CD4-positive, alpha-beta T cell (primary cell): ENCODE results near the gene IQCE. TPM values are rescaled to one million over a fixed set of nuclear protein-coding genes. Genes with fewer than 3 reads are reported as not detected.

Source experiments
- ATAC-seq: fragments of 200-7000 bp; cut with Tn5 transposase; one replicate; pipeline ENCODE4 v1.10.0; 2022; ENCODE audit warnings: mild to moderate bottlenecking; ENCODE audit not compliant: poor library complexity
- CTCF ChIA-PET: fragments of 350-600 bp; sonication (Branson Sonifier 250); formaldehyde crosslinking; loops from one replicate; lab custom pipeline; 2021; ENCODE audit warnings: antibody characterized with exemption, inconsistent platforms; lab: Charles Lee
- POLR2A ChIA-PET: fragments of 350-600 bp; sonication (Branson Sonifier 250); formaldehyde crosslinking; loops from one replicate; lab custom pipeline; 2021; ENCODE audit warnings: antibody characterized with exemption, inconsistent platforms; lab: Charles Lee
- DNase-seq, 14 experiments: peaks; one replicate each; pipeline ENCODE4 v3.0.0-alpha.2; 2013 to 2020; ENCODE audit warnings: mixed read lengths in 2 of 14
- H3K27ac ChIP-seq, 2 donors: one replicate each; pipeline versions ENCODE4 v1.5.1 to v1.7.0; 2013; ENCODE audit warnings: low read length in 2 of 2, low read depth in 1 of 2, mild to moderate bottlenecking in 1 of 2
- H3K27me3 ChIP-seq, 2 experiments: 1 replicate in 1 of 2; 2 replicates in 1 of 2; pipeline versions ENCODE4 v1.6.1 to v1.7.0; 2013; ENCODE audit warnings: low read length in 2 of 2, control low read depth in 1 of 2, mild to moderate bottlenecking in 1 of 2, moderate library complexity in 1 of 2; ENCODE audit not compliant: insufficient read depth in 2 of 2, control insufficient read depth in 1 of 2
- H3K36me3 ChIP-seq: one replicate; pipeline ENCODE4 v1.6.1; 2013; ENCODE audit warnings: low read length, control low read depth; ENCODE audit not compliant: insufficient read depth
- H3K4me1 ChIP-seq: one replicate; pipeline ENCODE4 v1.6.1; 2013; ENCODE audit warnings: low read length, control low read depth; ENCODE audit not compliant: insufficient read depth
- H3K4me3 ChIP-seq: one replicate; pipeline ENCODE4 v1.5.1; 2013; ENCODE audit warnings: mild to moderate bottlenecking, low read length, moderate library complexity
- H3K9me3 ChIP-seq, 2 experiments: 1 replicate in 1 of 2; 2 replicates in 1 of 2; pipeline versions ENCODE4 v1.6.1 to v1.7.0; 2013; ENCODE audit warnings: low read length in 2 of 2, mild to moderate bottlenecking in 2 of 2, control low read depth in 1 of 2, moderate library complexity in 1 of 2; ENCODE audit not compliant: control insufficient read depth in 1 of 2, insufficient read depth in 1 of 2
- H3K27ac Mint-ChIP-seq: one replicate; pipeline ENCODE4 v1.8.0; 2020; ENCODE audit warnings: mixed read lengths
- H3K27me3 Mint-ChIP-seq: one replicate; pipeline ENCODE4 v1.8.0; 2021; ENCODE audit warnings: mixed read lengths
- H3K36me3 Mint-ChIP-seq: one replicate; pipeline ENCODE4 v1.8.0; 2021; ENCODE audit warnings: low read depth, mixed read lengths
- H3K4me1 Mint-ChIP-seq: one replicate; pipeline ENCODE4 v1.8.0; 2021; ENCODE audit warnings: low read depth, mixed read lengths
- H3K4me3 Mint-ChIP-seq: one replicate; pipeline ENCODE4 v1.8.0; 2020; ENCODE audit warnings: mild to moderate bottlenecking, mixed read lengths
- H3K9me3 Mint-ChIP-seq: one replicate; pipeline ENCODE4 v1.8.0; 2020; ENCODE audit warnings: mixed read lengths
- CTCF ChIP-seq: fragments of 200-600 bp; IDR thresholded peaks from one replicate; pipeline ENCODE4 v1.8.0; 2022; ENCODE audit warnings: antibody characterized with exemption, mild to moderate bottlenecking
- intact Hi-C, 2 experiments: fragments of 100-400 bp; cut with DNase I in 1 of 2; cut with micrococcal nuclease in 1 of 2; formaldehyde crosslinking; loops; one replicate each; pipeline versions ENCODE4 v1.15.1 to v1.9.0; 2023 to 2025; cut with DNase I, micrococcal nuclease
- total RNA-seq, 174 experiments: library from RNA in 2 of 174; stranded (reverse) in 2 of 174; gene quantifications; one replicate each; pipeline ENCODE4 v1.2.3 and lab custom pipeline; 2021 to 2026

IQCE gene
- total RNA-seq, 2 experiments from 2014 or later: 4.3 to 5.6 TPM

DNA sequence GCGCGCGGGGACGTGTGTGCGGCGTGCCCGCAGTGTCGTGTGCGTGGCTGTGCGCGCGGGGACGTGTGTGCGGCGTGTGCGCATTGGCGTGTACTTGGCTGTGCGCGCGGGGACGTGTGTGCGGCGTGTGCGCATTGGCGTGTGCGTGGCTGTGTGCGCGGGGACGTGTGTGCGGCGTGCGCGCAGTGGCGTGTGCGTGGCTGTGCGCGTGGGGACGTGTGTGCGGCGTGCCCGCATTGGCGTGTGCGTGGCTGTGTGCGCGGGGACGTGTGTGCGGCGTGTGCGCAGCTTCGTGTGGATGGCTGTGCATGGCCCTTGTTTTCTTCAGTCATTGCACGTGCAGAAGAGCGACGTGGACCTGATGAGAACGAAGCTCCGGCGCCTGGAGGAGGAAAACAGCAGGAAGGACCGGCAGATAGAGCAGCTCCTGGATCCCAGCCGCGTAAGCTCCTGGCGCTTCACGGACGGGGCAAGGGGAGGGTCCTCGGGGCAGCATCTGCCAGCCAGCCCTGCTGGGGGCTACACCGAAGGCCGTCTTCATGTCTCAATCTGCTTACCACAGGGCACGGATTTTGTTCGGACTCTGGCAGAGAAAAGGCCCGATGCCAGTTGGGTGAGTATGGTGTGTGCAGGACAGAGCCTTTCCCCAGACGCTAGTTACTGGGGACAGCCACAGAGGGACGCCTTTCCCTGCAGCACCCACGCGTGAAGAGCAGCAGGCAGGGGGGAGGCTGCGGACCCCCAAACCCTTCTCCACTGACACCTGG lies 19.3 kb downstream of the IQCE start:
- H3K4me3 ChIP-seq: no peak overlapping the region
- H3K4me3 Mint-ChIP-seq: no peak overlapping the region
- H3K9me3 ChIP-seq: no peaks in the 10 kb centered on the region
- H3K36me3 ChIP-seq: peaks cover 6% of the 10 kb centered on the region
- DNase-seq: no peak
- H3K4me1 ChIP-seq: no peaks in the 10 kb centered on the region
- no peaks in the 10 kb centered on the region for H3K27me3 Mint-ChIP-seq
- no peaks in the 10 kb centered on the region for H3K4me1 Mint-ChIP-seq
- ChIA-PET POLR2A (no interaction called here), CTCF (no interaction called here)
- peaks cover 23% of the 10 kb centered on the region for H3K36me3 Mint-ChIP-seq
- TF ChIP-seq CTCF: no peak
- intact Hi-C loops: no loop called here
- H3K27ac Mint-ChIP-seq: no peak overlapping the region
- no peak overlapping the region for H3K27ac ChIP-seq
- ATAC-seq: no peak
- no peaks in the 10 kb centered on the region for H3K27me3 ChIP-seq
- H3K9me3 Mint-ChIP-seq: no peaks in the 10 kb centered on the region

DNA sequence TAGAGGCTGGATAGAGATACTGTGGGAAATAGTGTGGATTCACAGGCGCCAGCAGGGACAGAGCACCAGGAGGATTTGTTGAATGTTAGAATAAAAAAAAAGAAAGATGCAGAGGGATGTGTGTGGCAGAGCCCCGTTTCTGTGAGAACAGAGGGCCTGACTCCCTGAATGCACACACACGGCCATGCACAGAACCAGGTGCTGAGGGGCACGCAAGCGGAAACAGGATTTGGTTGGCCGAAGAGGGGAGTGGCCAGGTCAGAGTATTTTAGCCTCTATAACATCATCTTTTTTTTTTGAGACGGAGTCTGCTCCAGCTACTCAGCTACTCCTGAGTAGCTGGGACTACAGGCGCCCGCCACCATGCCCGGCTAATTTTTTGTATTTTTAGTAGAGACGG lies 21.9 kb downstream of the IQCE start:
- ATAC-seq: no peak
- CTCF ChIA-PET: no interaction called here
- POLR2A ChIA-PET: no interaction called here

GRCh38 chr7:2582006-2582735 lies 23.4 kb downstream of the IQCE start:
- DNase-seq (no peak), ATAC-seq (no peak)
- Mint-ChIP-seq H3K4me1 (no peaks in the 10 kb centered on the region), H3K9me3 (no peaks in the 10 kb centered on the region), H3K4me3 (no peak overlapping the region), H3K36me3 (no peaks in the 10 kb centered on the region), H3K27ac (no peak overlapping the region), H3K27me3 (no peaks in the 10 kb centered on the region)
- CTCF ChIA-PET: no interaction called here
- no peak overlapping the region for H3K4me3 ChIP-seq
- H3K27me3 ChIP-seq: no peaks in the 10 kb centered on the region
- intact Hi-C loops: no loop called here
- no peaks in the 10 kb centered on the region for H3K4me1 ChIP-seq
- no peak for TF ChIP-seq CTCF
- H3K9me3 ChIP-seq: no peaks in the 10 kb centered on the region
- POLR2A ChIA-PET: no interaction called here
- H3K36me3 ChIP-seq: peaks cover 5% of the 10 kb centered on the region
- H3K27ac ChIP-seq: no peak overlapping the region

More for the DNA sequence above, 21.9 kb downstream of the IQCE start:
- Mint-ChIP-seq H3K27ac (no peak overlapping the region), H3K36me3 (peaks cover 5% of the 10 kb centered on the region), H3K9me3 (no peaks in the 10 kb centered on the region), H3K4me1 (no peaks in the 10 kb centered on the region), H3K4me3 (no peak overlapping the region), H3K27me3 (no peaks in the 10 kb centered on the region)
- H3K9me3 ChIP-seq: no peaks in the 10 kb centered on the region
- DNase-seq: no peak
- H3K27ac ChIP-seq: no peak overlapping the region
- H3K4me1 ChIP-seq: no peaks in the 10 kb centered on the region
- H3K36me3 ChIP-seq: peaks cover 5% of the 10 kb centered on the region
- intact Hi-C loops: no loop called here
- no peak for TF ChIP-seq CTCF
- H3K27me3 ChIP-seq: no peaks in the 10 kb centered on the region
- H3K4me3 ChIP-seq: no peak overlapping the region
